GM12865 (cell line): ENCODE data around the gene GRK3.

Source experiments
- DNase-seq: peaks from one replicate; pipeline ENCODE4 v3.0.0; 2010; ENCODE audit warnings: low read depth
- H3K4me3 ChIP-seq: 2 replicates; pipeline ENCODE4 v1.5.1; 2011; ENCODE audit warnings: mild to moderate bottlenecking, low read depth, low read length, control low read depth
- CTCF ChIP-seq: IDR thresholded peaks from 2 replicates; pipeline ENCODE4 v1.5.1; 2011; ENCODE audit warnings: low read length, control low read depth, low read depth, inconsistent platforms; ENCODE audit not compliant: insufficient read depth; ENCODE audit errors: missing control alignments

Gene GRK3

GRCh38 chr22:25641650-25642049 is 77.2 kb downstream of the GRK3 start:
- DNase-seq: no peak
- TF ChIP-seq CTCF: no peak
- no peak overlapping the region for H3K4me3 ChIP-seq

- DNase-seq: peak; percentile 12
- no peak for TF ChIP-seq CTCF
- H3K4me3 ChIP-seq: no peak overlapping the region
Observed at GRCh38 chr22:25643232-25644000, 78.9 kb downstream of the GRK3 start.

GRCh38 chr22:25644122-25644521 is 79.6 kb downstream of the GRK3 start:
- DNase-seq: no peak
- H3K4me3 ChIP-seq: no peak overlapping the region
- TF ChIP-seq CTCF: no peak

- DNase-seq: no peak
- H3K4me3 ChIP-seq: no peak overlapping the region
- no peak for TF ChIP-seq CTCF
Observed at GRCh38 chr22:25645266-25645665, 80.8 kb downstream of the GRK3 start.

GRCh38 chr22:25645964-25646363 is 81.5 kb downstream of the GRK3 start:
- TF ChIP-seq CTCF: no peak
- no peak for DNase-seq
- H3K4me3 ChIP-seq: no peak overlapping the region

GRCh38 chr22:25650833-25651232 is 86.4 kb downstream of the GRK3 start:
- peak; percentile 37 for DNase-seq
- H3K4me3 ChIP-seq: no peak overlapping the region
- no peak for TF ChIP-seq CTCF
